Endothelial cell of umbilical vein (primary cell): ENCODE data around the gene HDAC4.

Source experiments
- MAX ChIP-seq: IDR thresholded peaks from 2 replicates; pipeline ENCODE4 v1.6.1; 2011; ENCODE audit not compliant: insufficient read depth, insufficient read length
- TF ChIP-seq, protein P1 (sequence below), 2 donors: IDR thresholded peaks; 1 replicate in 1 of 2; 2 replicates in 1 of 2; pipeline ENCODE4 v1.5.1; 2011; ENCODE audit warnings: low read length in 2 of 2, mild to moderate bottlenecking in 2 of 2, moderate library complexity in 2 of 2, control low read depth in 1 of 2, inconsistent platforms in 1 of 2, low read depth in 1 of 2; ENCODE audit not compliant: insufficient read depth in 1 of 2; ENCODE audit errors: extremely low read depth in 1 of 2

GRCh38 chr2:239249776-239250175, 151.0 kb downstream of the HDAC4 start:
- TF ChIP-seq, protein P1, sequence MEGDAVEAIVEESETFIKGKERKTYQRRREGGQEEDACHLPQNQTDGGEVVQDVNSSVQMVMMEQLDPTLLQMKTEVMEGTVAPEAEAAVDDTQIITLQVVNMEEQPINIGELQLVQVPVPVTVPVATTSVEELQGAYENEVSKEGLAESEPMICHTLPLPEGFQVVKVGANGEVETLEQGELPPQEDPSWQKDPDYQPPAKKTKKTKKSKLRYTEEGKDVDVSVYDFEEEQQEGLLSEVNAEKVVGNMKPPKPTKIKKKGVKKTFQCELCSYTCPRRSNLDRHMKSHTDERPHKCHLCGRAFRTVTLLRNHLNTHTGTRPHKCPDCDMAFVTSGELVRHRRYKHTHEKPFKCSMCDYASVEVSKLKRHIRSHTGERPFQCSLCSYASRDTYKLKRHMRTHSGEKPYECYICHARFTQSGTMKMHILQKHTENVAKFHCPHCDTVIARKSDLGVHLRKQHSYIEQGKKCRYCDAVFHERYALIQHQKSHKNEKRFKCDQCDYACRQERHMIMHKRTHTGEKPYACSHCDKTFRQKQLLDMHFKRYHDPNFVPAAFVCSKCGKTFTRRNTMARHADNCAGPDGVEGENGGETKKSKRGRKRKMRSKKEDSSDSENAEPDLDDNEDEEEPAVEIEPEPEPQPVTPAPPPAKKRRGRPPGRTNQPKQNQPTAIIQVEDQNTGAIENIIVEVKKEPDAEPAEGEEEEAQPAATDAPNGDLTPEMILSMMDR (IDR thresholded peaks at IDR 0.05; ENCODE audit: extremely low read depth in 1 of 2, insufficient read depth in 1 of 2, low read depth in 1 of 2, low read length in 2 of 2): no peak
- no peak for TF ChIP-seq MAX
